Astrocyte of the spinal cord (primary cell): ENCODE results near the gene ATP9A.
A peak's percentile ranks its signal among the peaks of the same experiment; 100 is the strongest.

ENCODE experiments used
- DNase-seq: peaks from one replicate; pipeline ENCODE4 v3.0.0; 2011; ENCODE audit warnings: low read depth, low spot score
- H3K4me3 ChIP-seq: 2 replicates; pipeline ENCODE4 v1.5.1; 2011; ENCODE audit warnings: low read depth, mild to moderate bottlenecking, low read length, moderate library complexity
- CTCF ChIP-seq: IDR thresholded peaks from 2 replicates; pipeline ENCODE4 v1.5.1; 2012; ENCODE audit warnings: low read depth, mild to moderate bottlenecking, low read length, inconsistent platforms
- in situ Hi-C: cut with HindIII; loops from 2 replicates; pipeline ENCODE4 v1.10.0; 2017; ENCODE audit warnings: low sequenced_read_pairs

The ATP9A gene

GRCh38 chr20:51713213-51713598 lies 55.0 kb downstream of the ATP9A start:
- in situ Hi-C loops: no loop called here
- no peak for TF ChIP-seq CTCF
- no peak overlapping the region for H3K4me3 ChIP-seq
- no peak for DNase-seq

- no peak overlapping the region for H3K4me3 ChIP-seq
- in situ Hi-C loops: no loop called here
- peak; percentile 27 for DNase-seq
- TF ChIP-seq CTCF: peak; percentile 61
These were observed 55.5 kb downstream of the ATP9A start for GRCh38 chr20:51712501-51713212.

GRCh38 chr20:51711426-51711825 lies 56.8 kb downstream of the ATP9A start:
- no peak for DNase-seq
- no peak overlapping the region for H3K4me3 ChIP-seq
- in situ Hi-C loops: no loop called here
- no peak for TF ChIP-seq CTCF

GRCh38 chr20:51710361-51710894 lies 57.8 kb downstream of the ATP9A start:
- no peak for DNase-seq
- no peak for TF ChIP-seq CTCF
- no peak overlapping the region for H3K4me3 ChIP-seq
- in situ Hi-C loops: no loop called here

GRCh38 chr20:51705400-51705799 lies 62.8 kb downstream of the ATP9A start:
- in situ Hi-C loops: no loop called here
- no peak for TF ChIP-seq CTCF

GRCh38 chr20:51703400-51704287 lies 64.5 kb downstream of the ATP9A start:
- no peak for DNase-seq
- in situ Hi-C loops: no loop called here
- TF ChIP-seq CTCF: no peak
- H3K4me3 ChIP-seq: no peak overlapping the region

More at GRCh38 chr20:51705400-51705799, 62.8 kb downstream of the ATP9A start:
- no peak overlapping the region for H3K4me3 ChIP-seq
- no peak for DNase-seq
